ENCODE measurements around the gene TSC22D2.

DNA sequence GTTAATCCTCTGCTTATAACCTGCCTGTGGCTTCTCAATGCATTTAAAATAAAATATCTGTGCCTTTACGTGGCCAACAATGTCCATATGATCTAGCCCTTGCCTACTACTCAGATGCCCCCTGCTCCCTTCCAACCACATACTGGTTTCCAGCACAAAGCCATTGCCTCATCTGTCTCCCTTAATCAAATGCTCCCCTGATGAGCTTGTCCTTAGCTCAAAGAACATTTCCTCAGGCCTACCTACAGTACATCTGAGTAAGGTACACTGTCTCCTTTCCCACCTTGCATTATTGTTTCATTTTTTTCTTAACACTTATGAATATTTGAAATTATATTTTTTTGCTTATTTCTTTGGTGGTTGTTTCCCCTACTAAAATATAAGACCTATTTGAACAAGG is 5.9 kb upstream of the TSC22D2 start:
- TF ChIP-seq, protein P1, sequence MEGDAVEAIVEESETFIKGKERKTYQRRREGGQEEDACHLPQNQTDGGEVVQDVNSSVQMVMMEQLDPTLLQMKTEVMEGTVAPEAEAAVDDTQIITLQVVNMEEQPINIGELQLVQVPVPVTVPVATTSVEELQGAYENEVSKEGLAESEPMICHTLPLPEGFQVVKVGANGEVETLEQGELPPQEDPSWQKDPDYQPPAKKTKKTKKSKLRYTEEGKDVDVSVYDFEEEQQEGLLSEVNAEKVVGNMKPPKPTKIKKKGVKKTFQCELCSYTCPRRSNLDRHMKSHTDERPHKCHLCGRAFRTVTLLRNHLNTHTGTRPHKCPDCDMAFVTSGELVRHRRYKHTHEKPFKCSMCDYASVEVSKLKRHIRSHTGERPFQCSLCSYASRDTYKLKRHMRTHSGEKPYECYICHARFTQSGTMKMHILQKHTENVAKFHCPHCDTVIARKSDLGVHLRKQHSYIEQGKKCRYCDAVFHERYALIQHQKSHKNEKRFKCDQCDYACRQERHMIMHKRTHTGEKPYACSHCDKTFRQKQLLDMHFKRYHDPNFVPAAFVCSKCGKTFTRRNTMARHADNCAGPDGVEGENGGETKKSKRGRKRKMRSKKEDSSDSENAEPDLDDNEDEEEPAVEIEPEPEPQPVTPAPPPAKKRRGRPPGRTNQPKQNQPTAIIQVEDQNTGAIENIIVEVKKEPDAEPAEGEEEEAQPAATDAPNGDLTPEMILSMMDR (conservative IDR thresholded peaks at IDR 0.05; ENCODE audit: low read length): no peak
- TF ChIP-seq EZH2phosphoT487 (IDR thresholded peaks at IDR 0.05; ENCODE audit: borderline replicate concordance): no peak
